GM12873 (cell line): ENCODE results near the gene SEMA5B.

Experiments used
- TF ChIP-seq, protein P1 (sequence below): IDR thresholded peaks from 2 replicates; pipeline ENCODE4 v1.5.1; 2012; ENCODE audit warnings: low read depth, mild to moderate bottlenecking, moderate library complexity, low read length, control low read depth; ENCODE audit not compliant: insufficient read depth; ENCODE audit errors: missing control alignments

SEMA5B gene

GRCh38 chr3:122921791-122922651 lies 105.5 kb downstream of the SEMA5B start:
- TF ChIP-seq, protein P1, sequence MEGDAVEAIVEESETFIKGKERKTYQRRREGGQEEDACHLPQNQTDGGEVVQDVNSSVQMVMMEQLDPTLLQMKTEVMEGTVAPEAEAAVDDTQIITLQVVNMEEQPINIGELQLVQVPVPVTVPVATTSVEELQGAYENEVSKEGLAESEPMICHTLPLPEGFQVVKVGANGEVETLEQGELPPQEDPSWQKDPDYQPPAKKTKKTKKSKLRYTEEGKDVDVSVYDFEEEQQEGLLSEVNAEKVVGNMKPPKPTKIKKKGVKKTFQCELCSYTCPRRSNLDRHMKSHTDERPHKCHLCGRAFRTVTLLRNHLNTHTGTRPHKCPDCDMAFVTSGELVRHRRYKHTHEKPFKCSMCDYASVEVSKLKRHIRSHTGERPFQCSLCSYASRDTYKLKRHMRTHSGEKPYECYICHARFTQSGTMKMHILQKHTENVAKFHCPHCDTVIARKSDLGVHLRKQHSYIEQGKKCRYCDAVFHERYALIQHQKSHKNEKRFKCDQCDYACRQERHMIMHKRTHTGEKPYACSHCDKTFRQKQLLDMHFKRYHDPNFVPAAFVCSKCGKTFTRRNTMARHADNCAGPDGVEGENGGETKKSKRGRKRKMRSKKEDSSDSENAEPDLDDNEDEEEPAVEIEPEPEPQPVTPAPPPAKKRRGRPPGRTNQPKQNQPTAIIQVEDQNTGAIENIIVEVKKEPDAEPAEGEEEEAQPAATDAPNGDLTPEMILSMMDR: peak; percentile 35

GRCh38 chr3:122920986-122921385 lies 106.6 kb downstream of the SEMA5B start:
- TF ChIP-seq, protein P1: no peak

GRCh38 chr3:122919291-122919610 lies 108.3 kb downstream of the SEMA5B start:
- TF ChIP-seq, protein P1: no peak

DNA sequence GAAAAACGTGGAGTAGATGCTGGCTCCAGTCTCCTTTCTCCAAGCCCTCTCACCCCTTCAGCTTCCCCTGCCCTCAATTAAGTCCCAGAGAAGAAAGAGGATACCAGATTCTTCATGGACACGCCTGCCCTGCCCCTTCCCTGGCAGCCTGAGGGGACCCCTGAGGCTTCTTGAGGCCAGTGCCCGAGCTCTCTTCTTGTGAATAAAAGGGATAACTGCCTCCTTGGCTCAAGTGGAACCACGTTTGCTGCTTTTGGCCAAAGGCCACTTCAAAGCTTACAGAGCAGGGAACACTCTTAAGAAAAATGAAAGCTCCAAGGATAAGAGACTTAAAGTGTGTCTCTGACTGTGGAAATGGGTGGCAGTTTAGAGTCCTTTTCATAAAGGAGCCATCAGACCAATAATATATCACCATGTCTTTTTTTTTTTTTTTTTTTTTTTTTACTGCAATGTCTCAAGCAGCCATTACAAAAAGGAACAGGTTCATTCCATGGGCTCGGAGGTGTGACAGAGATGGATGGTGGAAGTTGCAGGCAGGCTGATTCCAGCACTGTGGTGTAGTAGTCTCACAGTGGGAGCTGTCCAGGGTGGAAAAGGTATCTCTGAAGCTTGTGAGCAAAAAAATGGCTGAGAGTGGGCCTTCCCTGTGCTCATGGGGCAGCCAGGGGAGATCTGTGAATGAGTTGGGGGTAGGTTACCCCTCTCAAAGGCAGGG lies 108.8 kb downstream of the SEMA5B start:
- TF ChIP-seq, protein P1: no peak

DNA sequence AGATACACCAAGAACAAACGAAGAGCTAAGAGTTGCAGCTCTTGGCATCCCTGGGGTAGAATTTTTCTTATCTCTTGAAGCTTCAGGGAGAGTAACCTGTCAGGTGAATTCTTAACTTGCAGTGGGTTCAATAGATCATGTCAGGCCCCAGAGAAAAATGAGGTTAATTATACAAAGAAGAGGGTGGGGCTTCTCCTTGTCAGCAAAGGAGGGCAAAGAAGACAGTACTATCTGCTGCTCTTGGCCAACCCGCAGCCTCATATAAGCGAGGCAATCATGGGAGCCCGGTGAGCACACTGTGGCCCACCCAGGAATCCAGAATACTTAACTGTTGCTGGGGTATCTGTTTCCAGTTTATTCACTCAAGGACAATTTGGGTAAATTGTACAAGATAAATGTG lies 110.2 kb downstream of the SEMA5B start:
- TF ChIP-seq, protein P1: no peak

DNA sequence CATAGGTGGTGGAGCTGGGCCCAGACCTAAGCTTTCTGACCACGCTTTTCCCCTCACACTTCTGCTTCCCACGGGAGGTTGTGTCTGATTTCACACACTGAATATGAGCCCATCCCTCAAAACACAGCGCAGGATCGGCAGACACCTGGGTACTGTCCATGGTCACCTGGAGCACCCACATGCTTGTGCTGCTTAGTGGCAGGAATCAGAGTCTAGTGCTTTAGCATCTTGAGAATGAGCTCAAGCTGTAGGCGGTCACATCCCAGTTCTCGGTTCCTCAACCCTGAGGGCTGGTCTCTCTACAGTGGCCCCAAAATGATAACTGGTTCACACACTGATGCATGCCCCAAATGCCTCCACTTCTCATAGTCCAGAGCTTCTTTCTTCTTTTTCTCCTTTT lies 111.0 kb downstream of the SEMA5B start:
- TF ChIP-seq, protein P1: no peak

GRCh38 chr3:122916084-122916483 lies 111.5 kb downstream of the SEMA5B start:
- TF ChIP-seq, protein P1: no peak
